Measurements from ENCODE around the gene PPM1K.

PPM1K gene

GRCh38 chr4:88230969-88231771 is 53.2 kb downstream of the PPM1K start:
- TF ChIP-seq CTCF (IDR thresholded peaks at IDR 0.05; ENCODE audit: low read depth, low read length) = no peak
- Histone ChIP-seq H3K36me3 (no peaks in the 10 kb centered on the region), H3K4me3 (ENCODE audit: low read depth, low read length) (no peak overlapping the region), H3K27ac (no peak overlapping the region), H3K27me3 (ENCODE audit: insufficient read depth, low read depth, severe bottlenecking) (no peaks in the 10 kb centered on the region), H3K9me3 (ENCODE audit: severe bottlenecking) (no peaks in the 10 kb centered on the region)
- no peak for DNase-seq

DNA sequence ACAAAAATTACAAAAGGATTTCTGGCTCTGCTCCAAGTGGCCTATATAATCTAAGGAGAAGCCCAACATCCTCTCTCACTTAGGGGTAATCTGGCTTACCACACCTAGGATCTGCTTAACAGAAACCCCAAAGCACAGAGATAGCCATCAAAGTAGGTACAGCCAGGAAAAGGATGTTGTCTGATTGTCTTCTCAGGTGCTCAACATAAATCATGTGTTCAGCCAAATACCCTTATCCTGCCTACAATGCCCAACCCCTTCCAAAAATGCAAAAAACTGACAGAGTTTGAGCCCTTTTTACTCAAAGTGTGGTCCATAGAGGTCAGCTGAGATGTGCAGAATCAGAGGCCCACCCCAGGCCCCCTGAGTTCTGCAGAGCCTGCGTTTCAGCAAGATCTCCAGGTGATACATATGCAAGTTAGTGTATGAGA is 53.9 kb downstream of the PPM1K start:
- no peak for DNase-seq
- Histone ChIP-seq H3K36me3 (no peaks in the 10 kb centered on the region), H3K9me3 (ENCODE audit: severe bottlenecking) (no peaks in the 10 kb centered on the region), H3K27me3 (ENCODE audit: insufficient read depth, low read depth, severe bottlenecking) (no peaks in the 10 kb centered on the region), H3K27ac (no peak overlapping the region), H3K4me3 (ENCODE audit: low read depth, low read length) (no peak overlapping the region)
- TF ChIP-seq CTCF (IDR thresholded peaks at IDR 0.05; ENCODE audit: low read depth, low read length) = no peak

DNA sequence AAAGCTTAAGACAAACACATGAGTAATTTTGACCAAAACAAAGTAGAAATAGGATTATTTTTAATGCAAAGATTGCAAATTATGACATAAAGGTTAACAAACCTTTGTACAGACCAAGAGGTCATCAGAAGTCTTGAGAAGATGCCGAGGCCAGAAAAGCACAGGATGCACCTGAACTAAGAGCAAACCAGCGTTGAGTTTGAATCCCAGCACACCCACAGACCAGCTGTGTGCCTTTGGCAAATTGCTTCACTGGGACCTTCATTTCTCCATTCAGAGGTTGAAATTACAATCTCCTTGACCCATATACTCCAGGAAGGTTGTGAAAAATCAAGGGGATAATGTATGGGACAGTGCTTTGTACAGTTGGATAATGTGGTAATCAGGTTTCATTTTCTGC is 56.6 kb downstream of the PPM1K start:
- no peak for DNase-seq
- no peak overlapping the region for H3K4me3 ChIP-seq (ENCODE audit: low read depth, low read length)
- H3K27ac ChIP-seq = no peak overlapping the region
- TF ChIP-seq CTCF (IDR thresholded peaks at IDR 0.05; ENCODE audit: low read depth, low read length) = no peak
- H3K27me3 ChIP-seq (ENCODE audit: insufficient read depth, low read depth, severe bottlenecking) = no peaks in the 10 kb centered on the region
- no peaks in the 10 kb centered on the region for H3K36me3 ChIP-seq
- H3K9me3 ChIP-seq (ENCODE audit: severe bottlenecking) = no peaks in the 10 kb centered on the region

DNA sequence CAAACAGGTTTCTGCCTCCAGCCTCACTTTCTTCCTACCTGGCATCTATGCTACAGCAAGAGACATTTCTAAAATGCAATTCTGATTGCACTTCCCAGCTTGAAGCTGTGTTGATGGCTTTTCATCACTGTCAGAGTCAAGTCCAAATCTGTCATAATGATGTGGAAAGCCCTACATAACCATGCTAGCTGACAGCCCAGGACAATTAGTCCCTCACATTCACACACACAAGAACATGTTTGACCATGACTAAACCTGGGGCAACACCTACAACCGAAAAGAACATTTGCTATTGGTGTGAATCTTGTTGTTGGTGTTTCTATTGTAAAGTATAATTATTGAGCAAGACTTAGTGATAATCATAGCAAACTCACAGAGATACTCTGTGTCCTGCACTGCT is 58.2 kb downstream of the PPM1K start:
- Histone ChIP-seq H3K27me3 (ENCODE audit: insufficient read depth, low read depth, severe bottlenecking) (no peaks in the 10 kb centered on the region), H3K9me3 (ENCODE audit: severe bottlenecking) (no peaks in the 10 kb centered on the region), H3K27ac (no peak overlapping the region), H3K36me3 (no peaks in the 10 kb centered on the region), H3K4me3 (ENCODE audit: low read depth, low read length) (no peak overlapping the region)
- no peak for DNase-seq
- no peak for TF ChIP-seq CTCF (IDR thresholded peaks at IDR 0.05; ENCODE audit: low read depth, low read length)

DNA sequence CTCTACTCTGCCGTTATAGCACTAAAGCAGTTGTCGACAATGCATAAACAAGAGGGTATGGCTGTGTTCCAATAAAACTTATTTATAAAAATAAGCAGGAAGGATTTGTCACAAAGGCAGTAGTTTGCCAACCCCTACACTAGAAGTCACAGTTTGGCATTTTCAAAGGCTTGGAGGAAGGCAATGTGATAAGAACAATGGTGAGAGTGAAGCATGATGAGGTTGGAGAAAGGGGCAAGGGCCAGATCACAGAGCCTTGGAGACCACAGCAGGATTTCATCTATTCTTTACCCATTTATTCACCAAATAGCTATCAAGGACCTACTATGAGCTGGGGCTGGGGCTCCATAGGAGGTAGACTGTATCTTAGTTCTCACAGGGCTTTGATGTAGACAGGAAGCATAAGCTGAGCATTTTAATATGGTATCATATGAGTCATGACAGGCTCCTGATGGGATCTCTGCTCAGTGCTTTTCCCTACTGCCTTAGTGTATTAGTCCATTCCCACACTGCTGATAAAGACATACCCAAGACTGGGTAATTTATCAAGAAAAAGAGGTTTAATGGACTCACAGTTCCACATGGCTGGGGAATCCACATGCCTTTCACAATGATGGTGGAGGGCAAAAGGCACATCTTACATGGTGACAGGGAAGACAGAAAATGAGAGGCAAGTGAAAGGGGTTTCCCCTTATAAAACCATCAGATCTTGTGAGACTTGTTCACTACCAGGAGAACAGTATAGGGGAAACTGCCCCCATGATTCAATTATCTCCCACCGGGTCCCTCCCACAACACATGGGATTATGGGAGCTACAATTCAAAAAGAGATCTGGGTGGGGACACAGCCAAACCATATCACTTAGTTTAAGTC is 58.9 kb downstream of the PPM1K start:
- no peaks in the 10 kb centered on the region for H3K9me3 ChIP-seq (ENCODE audit: severe bottlenecking)
- H3K4me3 ChIP-seq (ENCODE audit: low read depth, low read length) = no peak overlapping the region
- H3K27ac ChIP-seq = no peak overlapping the region
- H3K36me3 ChIP-seq = no peaks in the 10 kb centered on the region
- no peak for TF ChIP-seq CTCF (IDR thresholded peaks at IDR 0.05; ENCODE audit: low read depth, low read length)
- no peaks in the 10 kb centered on the region for H3K27me3 ChIP-seq (ENCODE audit: insufficient read depth, low read depth, severe bottlenecking)
- no peak for DNase-seq

Data from WERI-Rb-1 (cell line).